CD4-positive, alpha-beta T cell treated with Interleukin-21 for 1 hour (primary cell): Measurements from ENCODE around the gene ARID4A.
"Not testable (repeated sequence)": the region's sequence is repeated elsewhere in the genome, so short reads cannot be mapped to it uniquely, and the experiment has no call there.

Experiments used
- DNase-seq: peaks from one replicate; pipeline ENCODE4 v3.0.0-alpha.2; 2020

Gene ARID4A

DNA sequence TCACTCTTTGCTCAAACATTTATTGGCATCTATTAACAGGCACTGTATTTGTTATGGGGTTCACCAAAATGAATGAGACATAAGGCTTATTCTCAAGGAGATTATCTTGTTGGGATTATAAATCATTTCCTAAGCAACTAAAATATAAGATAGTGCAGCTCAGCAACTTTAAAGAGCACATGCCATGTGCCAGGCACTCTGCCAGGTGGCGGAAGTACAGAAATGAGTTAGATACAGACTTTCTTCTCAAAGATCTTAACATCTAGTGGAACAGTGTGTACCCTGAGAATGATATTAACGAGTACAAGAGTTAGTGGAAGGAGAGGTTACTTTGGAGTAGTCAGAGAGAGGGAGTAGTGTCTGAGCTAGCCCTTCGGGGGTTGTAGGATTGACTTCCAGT, 68.9 kb downstream of the ARID4A start:
- DNase-seq = no peak

DNA sequence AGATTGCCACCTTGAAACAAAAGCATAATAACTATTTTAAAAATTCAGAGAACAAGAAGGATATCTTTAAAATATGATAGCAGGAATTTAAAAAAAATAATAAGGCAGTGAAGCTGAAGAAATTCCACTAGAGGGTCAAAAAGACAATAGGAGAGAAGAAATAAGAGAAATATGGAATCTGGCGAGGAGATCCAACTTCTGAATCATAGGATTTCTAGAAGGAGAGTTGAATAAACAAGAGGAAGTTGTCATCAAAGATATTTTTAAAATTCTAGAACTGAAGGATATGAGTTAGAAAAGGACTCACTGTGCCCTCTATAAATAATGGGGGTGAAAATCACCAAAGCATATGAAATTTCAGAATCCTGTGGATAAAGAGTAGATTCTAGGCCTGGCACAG, 70.6 kb downstream of the ARID4A start:
- no peak for DNase-seq

DNA sequence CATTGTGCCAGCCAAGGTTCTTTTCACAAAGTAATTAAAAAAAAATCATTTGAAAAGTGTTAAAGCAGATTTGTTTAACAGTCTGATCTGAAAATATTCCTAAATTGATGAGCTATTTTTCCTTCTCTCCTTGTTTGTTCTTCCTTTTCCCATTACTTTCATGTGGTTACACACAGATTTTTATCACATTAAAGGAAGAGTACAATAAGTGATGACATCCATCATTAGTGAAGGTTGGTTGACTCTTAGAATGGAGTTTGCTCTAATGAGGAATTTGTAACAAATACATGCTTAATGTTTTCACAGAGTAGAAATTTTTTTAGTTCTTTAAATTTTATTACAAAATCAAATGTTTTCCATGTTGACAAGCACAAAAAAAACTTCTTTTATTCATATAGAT, 78.4 kb downstream of the ARID4A start:
- DNase-seq = no peak

DNA sequence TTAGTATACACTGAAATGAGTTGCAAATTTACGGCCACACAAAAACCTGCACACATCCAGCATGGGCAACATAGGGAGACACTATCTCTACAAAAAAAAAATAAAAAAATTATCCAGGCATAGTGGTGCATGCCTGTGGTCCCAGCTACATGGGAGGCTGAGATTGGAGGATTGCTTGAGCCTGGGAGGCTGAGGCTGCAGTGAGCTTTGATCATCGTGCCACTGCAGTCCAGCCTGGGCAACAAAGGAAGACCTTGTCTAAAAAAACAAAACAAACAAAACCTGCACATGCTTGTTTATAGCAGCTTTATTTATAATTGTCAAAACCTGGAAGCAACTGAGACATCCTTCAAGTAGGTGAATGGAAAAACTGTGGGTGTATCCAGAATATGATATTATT, 92.5 kb downstream of the ARID4A start:
- no peak for DNase-seq

DNA sequence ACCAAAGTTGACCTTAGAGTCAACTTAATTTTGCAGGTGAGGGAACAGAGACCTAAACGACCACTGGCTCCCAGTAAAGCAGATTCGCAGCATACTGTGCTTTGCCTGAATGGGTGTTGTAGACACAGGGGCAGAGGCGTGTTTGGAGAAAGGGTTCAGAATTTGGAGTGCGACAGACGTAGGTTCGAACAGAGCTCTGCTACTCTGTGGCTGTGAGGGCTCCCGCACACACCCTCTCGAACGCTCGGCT, 97.1 kb downstream of the ARID4A start:
- DNase-seq = no peak

DNA sequence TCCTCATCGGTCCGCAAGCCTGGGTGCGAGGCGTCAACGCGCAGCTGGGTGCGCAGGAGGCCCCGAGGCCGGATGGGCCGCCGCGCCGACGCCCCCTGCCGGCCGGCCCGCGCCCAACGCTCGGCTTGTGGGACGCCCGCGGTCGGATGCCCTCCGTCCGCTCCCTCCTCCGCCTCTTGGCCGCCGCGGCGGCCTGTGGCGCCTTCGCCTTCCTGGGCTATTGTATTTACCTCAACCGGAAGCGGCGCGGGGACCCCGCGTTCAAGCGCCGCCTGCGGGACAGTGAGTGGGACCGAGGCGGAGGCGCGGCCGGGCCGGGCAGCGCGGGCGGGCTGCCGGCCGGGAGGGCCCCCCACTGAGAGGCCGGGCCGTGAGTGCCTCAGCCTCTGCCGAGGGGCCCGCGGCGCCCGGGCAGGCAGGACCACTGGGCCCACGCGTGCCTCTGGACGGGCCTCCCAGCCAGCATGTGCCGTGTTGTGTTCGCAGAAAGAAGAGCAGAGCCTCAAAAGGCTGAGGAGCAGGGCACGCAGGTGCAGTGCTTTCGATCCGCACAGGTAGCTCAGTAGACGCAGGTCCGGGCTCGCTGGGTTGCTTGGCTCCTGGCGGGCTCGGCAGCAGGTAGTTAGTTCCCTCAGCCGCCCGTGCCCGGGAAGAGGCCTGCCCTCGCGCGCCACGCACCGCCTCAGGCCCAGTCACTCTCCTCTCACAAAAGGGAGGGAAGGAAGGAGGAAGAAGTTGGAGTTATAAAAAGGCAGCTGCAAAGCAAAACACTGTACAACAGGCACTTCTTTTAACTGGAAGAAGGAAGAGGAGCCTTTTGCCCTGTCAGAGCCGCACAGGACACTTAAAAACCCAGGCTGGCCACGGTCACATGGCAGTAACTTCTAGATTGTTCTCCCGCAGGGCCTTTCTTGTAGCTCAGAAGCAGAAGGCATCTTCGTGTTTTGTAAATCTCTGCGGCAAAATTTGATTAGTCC, 97.7 kb downstream of the ARID4A start, which contains the start of gene TOMM20L:
Gene TOMM20L (plus strand): TSS at position 119 of the 977 bp plus-strand sequence. CDS start 28 bp downstream, at position 147.
- DNase-seq = peak; percentile 81

DNA sequence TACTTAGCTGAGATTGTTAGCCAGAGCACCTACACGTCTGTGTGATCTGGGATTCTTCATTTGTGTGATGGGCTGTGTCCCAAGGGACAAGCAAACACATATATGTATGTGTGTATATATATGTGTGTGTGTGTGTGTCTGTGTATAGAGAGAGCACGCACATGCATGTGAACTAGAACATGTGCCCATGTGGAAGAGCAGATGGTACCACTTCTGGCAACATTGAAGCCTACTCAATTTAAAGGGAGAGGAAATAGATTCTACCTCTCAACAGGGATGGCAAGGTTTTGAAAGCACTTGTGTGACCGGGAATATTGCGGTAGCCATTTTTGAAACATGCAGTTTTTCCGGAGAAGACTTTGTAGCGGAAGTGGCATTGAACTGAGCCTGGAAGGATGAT, 98.8 kb downstream of the ARID4A start:
- no peak for DNase-seq

DNA sequence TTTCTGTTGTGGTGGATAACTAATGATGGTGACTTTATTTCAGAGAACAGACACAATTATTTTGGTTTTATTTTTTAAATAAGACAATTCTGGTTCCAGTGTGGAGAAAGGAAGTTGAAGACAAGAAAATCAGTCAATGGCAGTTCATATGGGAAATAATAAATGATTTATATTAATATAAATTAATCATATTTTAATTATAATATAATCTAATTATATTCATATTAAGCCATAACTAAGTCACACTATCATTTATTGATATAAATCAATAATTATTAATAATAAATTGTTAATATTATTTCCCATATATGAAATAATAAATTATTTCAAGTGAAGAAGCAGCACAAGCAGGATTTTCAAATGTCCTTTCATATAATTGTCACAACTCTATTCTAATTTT, 100.1 kb downstream of the ARID4A start:
- DNase-seq = no peak

DNA sequence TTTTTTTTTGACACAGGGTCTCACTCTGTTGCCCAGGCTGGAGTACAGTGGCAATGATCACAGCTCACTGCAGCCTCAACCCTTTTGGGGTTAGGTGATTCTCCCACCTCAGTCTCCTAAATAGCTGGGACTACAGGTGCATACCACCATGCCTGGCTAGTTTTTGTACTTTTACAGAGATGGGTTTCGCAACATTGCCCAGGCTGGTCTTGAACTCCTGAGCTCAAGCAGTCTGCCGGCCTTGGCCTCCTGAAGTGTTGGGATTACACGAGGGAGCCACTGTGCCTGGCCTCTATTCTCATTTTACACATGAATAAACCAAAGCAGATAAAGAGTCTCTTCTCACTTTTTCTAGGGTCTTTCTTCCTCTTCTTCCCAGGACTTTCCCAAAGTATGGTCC, 100.5 kb downstream of the ARID4A start:
- DNase-seq = no peak

DNA sequence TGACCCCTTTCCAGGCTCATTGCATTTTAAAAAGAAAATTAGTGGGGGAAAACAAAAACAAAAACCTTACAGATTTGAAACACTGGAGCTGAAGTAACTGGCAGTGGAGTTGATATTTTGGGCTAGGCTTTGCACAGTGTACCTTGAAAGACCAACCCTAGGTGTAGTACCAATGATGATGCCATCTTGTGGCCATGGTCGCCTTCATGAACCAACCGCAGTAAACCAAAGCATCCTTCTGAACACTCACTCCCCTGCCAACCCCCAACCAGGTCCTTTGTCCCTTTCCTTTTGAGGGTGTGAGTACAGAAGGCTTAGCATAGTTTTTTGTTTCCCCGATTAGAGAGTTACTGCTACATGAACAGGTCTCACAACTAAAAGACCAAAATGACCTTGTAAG, 103.2 kb downstream of the ARID4A start:
- DNase-seq = no peak

DNA sequence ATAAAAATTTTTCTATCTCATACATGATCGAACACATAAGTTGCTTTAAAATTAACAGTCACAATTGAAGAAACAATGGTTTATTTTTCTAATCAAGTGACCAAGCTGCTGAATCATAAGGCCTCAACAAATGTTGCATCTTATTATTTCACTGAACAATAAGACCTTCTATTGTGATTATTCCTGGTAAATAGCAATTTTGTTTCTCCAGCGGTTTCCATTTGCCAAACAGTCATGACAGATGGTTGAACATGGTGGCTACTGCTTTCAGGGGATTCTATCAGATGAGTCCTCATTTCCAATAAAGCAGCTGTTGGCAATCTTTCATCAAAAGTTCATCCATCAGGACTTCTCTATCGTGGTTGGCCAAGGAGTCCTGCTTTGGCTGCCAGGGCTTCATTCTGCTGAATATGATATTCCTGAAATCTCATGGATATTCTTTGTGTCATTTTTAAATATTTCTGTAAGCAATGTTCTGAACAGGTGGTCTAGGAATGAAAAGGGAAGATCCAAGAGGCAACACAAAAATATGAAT, 110.4 kb downstream of the ARID4A start:
- DNase-seq = no peak

DNA sequence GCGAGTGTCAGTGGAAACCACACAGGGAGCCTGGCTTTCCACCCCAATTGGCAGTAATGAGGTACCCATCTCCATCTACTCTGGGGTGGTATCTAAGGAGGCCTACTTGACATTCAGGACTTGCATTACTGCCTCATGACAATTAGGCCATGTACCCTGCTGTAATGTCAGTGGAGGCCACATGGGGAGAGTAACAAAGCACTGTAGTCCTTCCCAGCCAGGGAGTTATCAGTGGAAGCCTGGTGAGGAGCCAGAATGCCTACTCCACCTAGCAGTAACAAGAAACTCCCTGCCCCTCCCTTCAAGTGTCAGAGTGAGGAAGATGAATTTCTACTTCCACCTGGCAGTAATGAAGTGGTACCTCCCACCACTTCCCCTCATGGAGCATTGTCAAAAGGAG, 116.5 kb downstream of the ARID4A start:
- no peak for DNase-seq

DNA sequence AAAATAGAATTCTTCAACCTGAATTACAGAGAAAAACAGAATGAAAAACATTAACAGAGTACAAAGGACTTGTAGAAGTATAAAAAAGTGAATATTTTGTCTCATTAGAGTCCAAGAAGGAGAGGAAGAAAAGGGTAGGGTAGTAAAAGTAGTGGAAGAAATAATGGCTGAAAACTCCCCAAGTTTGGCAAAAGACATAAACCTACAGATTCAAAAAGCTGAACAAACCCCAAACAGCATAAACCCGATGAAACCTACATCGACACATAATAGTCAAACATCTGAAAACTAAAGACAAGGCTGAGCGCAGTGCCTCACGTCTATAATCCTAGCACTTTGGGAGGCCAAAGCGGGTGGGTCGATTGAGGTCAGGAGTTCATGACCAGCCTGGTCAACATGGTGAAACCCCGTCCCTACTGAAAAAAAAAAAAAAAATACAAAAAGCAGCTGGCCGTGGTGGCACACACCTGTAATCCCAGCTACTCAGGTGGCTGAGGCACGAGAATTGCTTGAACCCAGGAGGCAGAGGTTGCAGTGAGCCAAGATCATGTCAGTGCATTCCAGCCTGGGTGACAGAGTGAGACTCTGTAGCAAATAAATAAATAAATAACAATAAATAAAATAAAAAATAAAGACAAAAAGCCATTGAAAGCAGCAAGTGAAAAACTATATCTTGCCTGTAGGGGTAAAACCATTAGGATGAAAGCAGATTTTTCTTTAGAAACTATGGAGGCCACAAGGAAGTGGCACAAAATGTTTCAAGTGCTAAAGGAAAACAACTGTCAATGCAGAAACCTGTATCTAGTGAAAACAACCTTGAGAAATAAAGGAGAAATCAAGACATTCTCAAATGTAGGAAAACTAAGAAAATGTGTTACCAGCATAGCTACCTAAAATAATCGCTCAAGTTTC, 117.5 kb downstream of the ARID4A start:
- no peak for DNase-seq

DNA sequence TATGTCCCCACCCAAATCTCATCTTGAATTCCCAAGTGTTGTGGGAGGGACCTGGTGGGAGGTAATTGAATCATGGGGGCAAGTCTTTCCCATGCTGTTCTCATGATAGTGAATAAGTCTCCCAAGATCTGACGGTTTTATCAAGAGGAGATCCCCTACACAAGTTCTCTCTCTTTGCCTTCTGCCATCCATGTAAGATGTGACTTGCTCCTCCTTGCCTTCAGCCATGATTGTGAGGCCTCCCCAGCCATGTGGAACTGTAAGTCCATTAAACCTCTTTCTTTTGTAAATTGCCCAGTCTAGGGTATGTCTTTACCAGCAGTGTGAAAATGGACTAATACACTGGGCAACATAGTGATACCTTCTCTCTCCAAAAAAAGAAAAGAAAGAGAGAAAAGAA, 118.6 kb downstream of the ARID4A start:
- not testable (repeated sequence) for DNase-seq
